HG03066 (cell line): ENCODE data around the gene UFSP2.

Experiments
- ATAC-seq: cut with Tn5 transposase; IDR thresholded peaks from one replicate; pipeline ENCODE4 v1.9.1; 2021; ENCODE audit warnings: low read depth; ENCODE audit not compliant: unreplicated experiment

The UFSP2 gene

GRCh38 chr4:185357733-185358440 is 67.9 kb downstream of the UFSP2 start:
- no peak for ATAC-seq

- ATAC-seq: no peak
Observed at GRCh38 chr4:185357211-185357610, 68.6 kb downstream of the UFSP2 start.

- ATAC-seq: no peak
Observed at GRCh38 chr4:185352741-185353140, 73.0 kb downstream of the UFSP2 start.

- no peak for ATAC-seq
Observed at GRCh38 chr4:185352202-185352601, 73.6 kb downstream of the UFSP2 start.

- ATAC-seq: no peak
Observed at GRCh38 chr4:185351691-185352090, 74.1 kb downstream of the UFSP2 start.
